HCT116 (cell line): ENCODE measurements around the gene PRKG1. TPM values are rescaled to one million over a fixed set of nuclear protein-coding genes. Genes with fewer than 3 reads are reported as not detected.

Source experiments
- ATAC-seq: fragments of 200-7000 bp; cut with Tn5 transposase; 2 replicates; pipeline ENCODE4 v1.9.1; 2020; ENCODE audit warnings: mild to moderate bottlenecking, moderate library complexity
- BruUV-seq: library from RNA; stranded (reverse); fragments of 400-500 nt; replicated peaks from 2 replicates; lab custom pipeline; 2021; lab: Mats Ljungman, UMichigan
- CTCF ChIA-PET: fragments of 300-600 bp; sonication (Branson Sonifier 250); formaldehyde crosslinking; loops from one replicate; lab custom pipeline; 2021; ENCODE audit warnings: antibody characterized with exemption; lab: Charles Lee
- POLR2A ChIA-PET: fragments of 300-600, 350-600 bp; sonication (Branson Sonifier 250); formaldehyde crosslinking; loops from one replicate; lab custom pipeline; 2021; ENCODE audit warnings: antibody characterized with exemption; lab: Charles Lee
- RAD21 ChIA-PET, 2 experiments: fragments of 300-600 bp; sonication (Branson Sonifier 250); formaldehyde crosslinking; loops; one replicate each; lab custom pipeline; 2023; ENCODE audit warnings: low total read pairs in 2 of 2; ENCODE audit not compliant: uncharacterized antibody in 2 of 2, unreplicated experiment in 2 of 2, low non-redundant PET in 1 of 2; lab: Charles Lee
- DNase-seq: peaks from one replicate; pipeline ENCODE4 v3.0.0-alpha.2; 2010; ENCODE audit warnings: low read depth, low spot score
- H2AFZ ChIP-seq: fragments of 200-600 bp; shearing (Covaris generic), sonication (generic); 2 replicates; pipeline ENCODE4 v1.6.1; 2017; ENCODE audit warnings: low read depth, mixed run types, mixed read lengths, antibody characterized with exemption, low read length; ENCODE audit not compliant: poor library complexity, severe bottlenecking
- H3K27ac ChIP-seq: 2 replicates; pipeline ENCODE4 v1.5.1; 2012; ENCODE audit warnings: low read depth, low read length
- H3K27me3 ChIP-seq: fragments of 200-600 bp; sonication (generic); 2 replicates; pipeline ENCODE4 v1.6.1; 2016; ENCODE audit warnings: mixed run types, low read length, mixed read lengths; ENCODE audit not compliant: insufficient read depth
- H3K36me3 ChIP-seq, 2 experiments: fragments of 200-500 bp in 1 of 2; fragments of 200-600 bp in 1 of 2; sonication (Bioruptor generic) in 1 of 2; sonication (generic) in 1 of 2; 2 replicates each; pipeline versions ENCODE4 v1.5.1 to v1.6.1; 2014 to 2016; ENCODE audit warnings: low read length in 2 of 2, inconsistent platforms in 1 of 2, mixed read lengths in 1 of 2, mixed run types in 1 of 2; ENCODE audit not compliant: insufficient read depth in 2 of 2, control insufficient read depth in 1 of 2
- H3K4me1 ChIP-seq, 2 experiments: fragments of 200-600 bp in 1 of 2; sonication (generic) in 1 of 2; 2 replicates each; pipeline versions ENCODE4 v1.5.1 to v1.6.1; 2012 to 2017; ENCODE audit warnings: low read length in 2 of 2, inconsistent platforms in 1 of 2, mild to moderate bottlenecking in 1 of 2, mixed read lengths in 1 of 2, mixed run types in 1 of 2, moderate library complexity in 1 of 2; ENCODE audit not compliant: insufficient read depth in 2 of 2, control insufficient read depth in 1 of 2
- H3K4me2 ChIP-seq: fragments of 200-600 bp; sonication (generic); 2 replicates; pipeline ENCODE4 v1.6.1; 2017; ENCODE audit warnings: mixed run types, low read length, mixed read lengths
- H3K4me3 ChIP-seq, 2 experiments: fragments of 200-600 bp in 1 of 2; sonication (generic) in 1 of 2; replicated peaks in 1 of 2; 2 replicates each; pipeline ENCODE4 v1.5.1; 2011 to 2016; ENCODE audit warnings: low read length in 2 of 2, control low read depth in 1 of 2, low read depth in 1 of 2, mild to moderate bottlenecking in 1 of 2, mixed read lengths in 1 of 2, mixed run types in 1 of 2
- H3K79me2 ChIP-seq: fragments of 200-600 bp; sonication (generic); 2 replicates; pipeline ENCODE4 v1.6.1; 2017; ENCODE audit warnings: mild to moderate bottlenecking, mixed run types, low read length, moderate library complexity, mixed read lengths; ENCODE audit not compliant: insufficient read depth
- H3K9ac ChIP-seq: fragments of 200-600 bp; sonication (generic); 2 replicates; pipeline ENCODE4 v1.6.1; 2016; ENCODE audit warnings: low read length, mixed read lengths
- H3K9me2 ChIP-seq: fragments of 200-600 bp; sonication (generic), shearing (Covaris generic); 2 replicates; pipeline ENCODE4 v1.6.1; 2017; ENCODE audit warnings: mixed run types, mild to moderate bottlenecking, moderate library complexity; ENCODE audit not compliant: insufficient read depth
- H3K9me3 ChIP-seq, 2 experiments: fragments of 200-500 bp in 1 of 2; fragments of 200-600 bp in 1 of 2; sonication (Bioruptor generic) in 1 of 2; sonication (generic) in 1 of 2; 2 replicates each; pipeline ENCODE4 v1.6.1; 2014 to 2017; ENCODE audit warnings: low read length in 2 of 2, mixed read lengths in 2 of 2, inconsistent platforms in 1 of 2, low read depth in 1 of 2, mild to moderate bottlenecking in 1 of 2, mixed run types in 1 of 2, moderate library complexity in 1 of 2; ENCODE audit not compliant: control insufficient read depth in 1 of 2, insufficient read depth in 1 of 2
- H4K20me1 ChIP-seq: fragments of 200-600 bp; sonication (generic), shearing (Covaris generic); 2 replicates; pipeline ENCODE4 v1.6.1; 2017; ENCODE audit warnings: mixed run types, mild to moderate bottlenecking, moderate library complexity; ENCODE audit not compliant: insufficient read depth
- ATF3 ChIP-seq: IDR thresholded peaks from 2 replicates; pipeline ENCODE4 v1.6.1; 2012
- CBX3 ChIP-seq: IDR thresholded peaks from 2 replicates; pipeline ENCODE4 v1.6.1; 2012; ENCODE audit warnings: low read depth
- CTCF ChIP-seq, 3 experiments: fragments of 200-600 bp in 1 of 3; sonication (generic) in 1 of 3; IDR thresholded peaks in 2 of 3; conservative IDR thresholded peaks in 1 of 3; 2 replicates each; pipeline ENCODE4 v1.5.1; 2012 to 2017; ENCODE audit warnings: low read depth in 2 of 3, low read length in 2 of 3, antibody characterized with exemption in 1 of 3, borderline replicate concordance in 1 of 3, control low read depth in 1 of 3, mild to moderate bottlenecking in 1 of 3, mixed read lengths in 1 of 3, mixed run types in 1 of 3, moderate library complexity in 1 of 3; ENCODE audit not compliant: insufficient read depth in 1 of 3
- RAD21 ChIP-seq: IDR thresholded peaks from 2 replicates; pipeline ENCODE4 v1.6.1; 2012; ENCODE audit warnings: low read depth, mild to moderate bottlenecking
- intact Hi-C: fragments of 100-400 bp; cut with micrococcal nuclease; formaldehyde crosslinking; loops from 2 replicates; pipeline ENCODE4 v1.10.0; 2022
- total RNA-seq: library from RNA; stranded (reverse); gene quantifications from one replicate; pipeline ENCODE4 v1.2.1, GENCODE V29; 2021; ENCODE audit not compliant: unreplicated experiment

The PRKG1 gene
- total RNA-seq, 1 experiment from 2014 or later, result 1.4 TPM

- Histone ChIP-seq H3K9me3 (no peaks in the 10 kb centered on the region), H3K9ac (no peak overlapping the region), H3K36me3 (no peaks in the 10 kb centered on the region), H3K4me2 (no peak overlapping the region), H3K79me2 (no peaks in the 10 kb centered on the region), H3K9me2 (no peaks in the 10 kb centered on the region), H3K4me1 (no peaks in the 10 kb centered on the region), H3K27ac (no peak overlapping the region), H3K27me3 (peaks cover 16% of the 10 kb centered on the region), H3K4me3 (no peak overlapping the region), H2AFZ (no peak overlapping the region), H4K20me1 (no peaks in the 10 kb centered on the region)
- no peak for DNase-seq
- no peak for TF ChIP-seq ATF3
- CTCF ChIA-PET, result no interaction called here
- intact Hi-C loops, result no loop called here
- ATAC-seq, result no peak
- BruUV-seq, result no TSS peak
- POLR2A ChIA-PET, result no interaction called here
- RAD21 ChIA-PET, result no interaction called here
These were observed 293.4 kb downstream of the PRKG1 start for GRCh38 chr10:51367694-51368093.

- intact Hi-C loops, result no loop called here
- peaks cover 16% of the 10 kb centered on the region for H3K27me3 ChIP-seq
- H2AFZ ChIP-seq, result no peak overlapping the region
- H3K9me2 ChIP-seq, result no peaks in the 10 kb centered on the region
- TF ChIP-seq CTCF (IDR thresholded peaks at IDR 0.05 in 2 of 3, conservative IDR thresholded peaks at IDR 0.05 in 1 of 3; ENCODE audit: borderline replicate concordance in 1 of 3, insufficient read depth in 1 of 3, low read depth in 2 of 3, low read length in 2 of 3) (peak in 2 of 3 experiments; percentile 35 to 72; a peak in 4 of 6 replicates), CBX3 (no peak), RAD21 (peak; percentile 31; the same call in 1 of the 2 replicates)
- H3K4me2 ChIP-seq, result no peak overlapping the region
- H3K9me3 ChIP-seq, result no peaks in the 10 kb centered on the region
- no peak overlapping the region for H3K4me3 ChIP-seq
- H3K4me1 ChIP-seq, result no peaks in the 10 kb centered on the region
- ChIA-PET CTCF (no interaction called here), POLR2A (no interaction called here), RAD21 (no interaction called here)
- H3K79me2 ChIP-seq, result no peaks in the 10 kb centered on the region
- ATAC-seq (0 out of 2 replicates have a peak, but pooled peaks have one; percentile 40), DNase-seq (no peak)
- H4K20me1 ChIP-seq, result no peaks in the 10 kb centered on the region
- H3K36me3 ChIP-seq, result no peaks in the 10 kb centered on the region
- BruUV-seq, result no TSS peak
- H3K27ac ChIP-seq, result no peak overlapping the region
- no peak overlapping the region for H3K9ac ChIP-seq
These were observed 294.7 kb downstream of the PRKG1 start for GRCh38 chr10:51368943-51369342.
